ENCODE results near the gene TMC8.

GRCh38 chr17:78144736-78145641 lies 14.4 kb downstream of the TMC8 start:
- TF ChIP-seq CTCF (IDR thresholded peaks at IDR 0.05) = no peak
- no peak for TF ChIP-seq POLR2A (IDR thresholded peaks at IDR 0.05)
